Activated CD4-positive, alpha-beta T cell treated with anti-CD3 and anti-CD28 coated beads for 4 hours (primary cell): Measurements from ENCODE around the gene KYNU.
"Not testable (repeated sequence)": the region's sequence is repeated elsewhere in the genome, so short reads cannot be mapped to it uniquely, and the experiment has no call there.

Experiments used
- DNase-seq, 2 donors: peaks; one replicate each; pipeline ENCODE4 v3.0.0-alpha.2; 2020

Gene KYNU

GRCh38 chr2:142877216-142877838 is at the start of gene KYNU:
KYNU (plus strand) TSS chr2:142877664; CDS start chr2:142885368, 7,704 bp downstream.
- no peak for DNase-seq

DNA sequence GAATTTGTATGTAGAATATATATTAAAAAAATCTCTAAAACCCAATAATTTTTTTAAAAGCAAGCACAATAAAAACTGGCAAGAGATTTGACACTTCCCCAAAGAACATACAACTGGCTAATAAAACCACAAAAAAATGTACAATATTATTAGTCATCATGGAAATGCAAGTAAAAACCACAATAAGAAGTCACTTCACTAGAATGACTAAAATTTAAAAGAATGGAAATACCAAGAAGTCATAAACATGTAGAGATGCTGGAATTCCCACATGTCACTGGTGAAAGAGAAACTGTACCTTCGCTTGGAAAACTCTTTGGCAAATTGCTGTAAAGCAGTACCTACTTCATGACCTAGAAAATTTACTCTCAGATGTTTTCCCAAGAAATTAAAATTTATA is 43.4 kb upstream of the KYNU start:
- DNase-seq: no peak

DNA sequence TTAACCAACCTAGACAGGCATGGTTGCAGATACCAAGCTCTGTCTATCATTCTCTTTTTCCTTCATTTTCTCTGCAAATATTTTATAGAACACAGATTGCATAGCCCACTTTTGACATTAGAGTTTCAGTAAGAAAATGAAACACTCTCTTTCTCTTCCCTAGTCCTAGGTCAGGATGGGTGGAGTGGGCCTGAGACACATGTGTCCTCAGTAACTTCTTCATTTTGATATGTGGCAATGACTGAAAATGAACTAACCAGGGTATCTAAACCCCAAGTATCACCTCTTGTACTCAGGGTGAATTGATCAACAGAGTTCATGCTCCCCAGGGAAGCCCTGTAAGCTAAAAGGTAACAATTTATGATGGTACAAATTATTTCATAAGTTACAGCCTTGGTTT is 37.0 kb upstream of the KYNU start:
- no peak for DNase-seq

- no peak for DNase-seq
Observed at GRCh38 chr2:142841788-142842187, 35.7 kb upstream of the KYNU start.

- DNase-seq: no peak
Observed at GRCh38 chr2:142842369-142842768, 35.1 kb upstream of the KYNU start.

- DNase-seq: no peak
Observed at GRCh38 chr2:142843731-142844130, 33.7 kb upstream of the KYNU start.

- DNase-seq: no peak
Observed at GRCh38 chr2:142848023-142848606, 29.3 kb upstream of the KYNU start.

- DNase-seq: no peak
Observed at GRCh38 chr2:142849820-142850219, 27.6 kb upstream of the KYNU start.

DNA sequence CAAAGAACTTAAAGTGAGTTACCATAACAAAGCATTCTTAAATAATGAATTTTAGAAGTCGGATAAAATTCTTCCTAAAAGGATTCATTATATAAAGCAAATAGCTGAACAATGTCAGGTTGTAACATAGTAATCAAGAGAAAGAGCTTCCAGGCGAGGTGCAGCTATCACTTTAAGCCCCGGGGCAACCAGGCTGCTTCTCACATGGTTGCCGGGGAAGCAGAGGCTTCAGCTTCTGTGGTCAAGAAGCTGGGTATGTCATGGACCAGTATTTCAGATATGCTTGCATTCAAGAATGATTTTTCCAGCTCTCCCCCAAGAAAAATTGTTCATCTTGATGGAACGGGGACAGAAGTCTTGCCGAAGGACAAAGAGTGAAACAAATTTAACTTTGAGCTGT is 23.6 kb upstream of the KYNU start:
- no peak for DNase-seq

DNA sequence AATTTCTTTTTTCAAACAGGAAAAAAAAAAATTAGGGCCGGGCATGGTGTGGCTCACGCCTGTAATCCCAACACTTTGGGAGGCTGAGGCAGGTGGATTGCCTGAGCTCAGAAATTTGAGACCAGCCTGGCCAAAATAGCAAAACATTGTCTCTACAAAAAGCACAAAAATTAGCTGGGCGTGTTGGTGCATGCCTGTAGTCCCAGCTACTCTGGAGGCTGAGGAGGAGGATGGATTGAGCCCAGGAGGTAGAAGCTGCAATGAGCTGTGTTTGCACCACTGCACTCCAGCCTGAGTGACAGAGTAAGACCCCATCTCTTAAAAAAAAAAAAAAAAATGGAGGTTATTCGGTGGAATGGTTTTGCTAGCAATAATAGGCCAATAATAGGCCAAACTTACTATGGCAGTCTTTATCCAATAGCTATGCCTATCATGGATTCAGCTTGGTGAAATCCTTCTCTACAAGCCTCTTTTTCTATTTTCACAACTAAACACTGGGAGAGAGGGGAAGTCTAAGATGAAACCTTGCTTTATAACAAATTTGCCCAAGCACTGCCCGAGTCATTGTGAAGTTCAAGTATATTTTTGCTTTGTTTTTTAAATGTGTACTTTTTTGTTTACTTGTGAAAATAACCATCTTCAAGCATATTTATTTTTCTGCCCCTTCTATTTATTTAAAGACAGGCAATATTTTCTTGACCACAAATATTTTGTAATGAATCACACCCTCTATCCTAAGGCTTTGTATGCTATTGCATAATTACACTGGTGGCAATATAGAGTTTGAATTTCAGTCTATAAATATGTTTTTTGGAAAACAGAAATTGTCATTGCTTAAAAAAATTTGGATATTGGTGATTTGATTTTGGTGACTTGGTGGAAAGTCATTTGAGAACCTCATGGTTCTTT is 20.0 kb upstream of the KYNU start:
- no peak for DNase-seq

DNA sequence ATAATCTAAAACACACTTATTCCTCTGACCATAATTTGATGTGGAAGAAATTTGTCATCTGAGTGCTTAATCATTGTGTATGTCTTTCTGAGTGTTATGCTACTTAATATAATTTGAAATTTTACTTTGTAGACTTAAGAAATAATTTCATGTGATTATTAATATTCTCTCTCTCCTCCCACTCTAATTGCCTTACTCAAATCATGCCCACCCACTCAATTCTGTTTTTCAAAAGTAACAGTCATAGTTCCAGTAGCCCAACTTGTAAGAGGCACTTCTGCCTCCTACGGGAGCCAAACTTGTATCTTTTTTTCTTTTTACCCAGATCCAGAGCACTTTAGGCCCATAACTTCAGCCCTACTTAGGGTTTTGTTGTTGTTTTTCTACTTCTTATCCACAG is 18.5 kb upstream of the KYNU start:
- DNase-seq: no peak

- DNase-seq: no peak
Observed at GRCh38 chr2:142862299-142862698, 15.2 kb upstream of the KYNU start.

DNA sequence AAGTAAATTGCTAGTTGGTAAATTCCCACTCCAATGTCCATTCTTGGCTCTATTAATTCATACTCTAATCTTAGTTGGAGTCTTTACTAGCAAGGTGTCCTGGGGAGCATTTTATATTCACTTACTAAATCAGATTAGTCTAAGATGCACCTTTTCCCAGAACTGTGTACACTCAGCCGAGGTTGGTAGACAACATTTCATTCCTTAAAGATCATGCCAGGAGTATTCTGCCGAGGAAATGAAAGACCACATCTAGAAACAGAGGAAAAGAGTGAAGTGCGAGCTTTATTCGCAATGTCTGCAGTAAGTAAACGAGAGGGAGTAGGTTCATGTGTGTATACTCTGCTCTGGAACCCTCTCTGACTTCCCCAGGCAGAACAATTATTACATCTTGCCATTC is 14.6 kb upstream of the KYNU start:
- DNase-seq: no peak

- DNase-seq: no peak
Observed at GRCh38 chr2:142863485-142863961, 13.9 kb upstream of the KYNU start.

DNA sequence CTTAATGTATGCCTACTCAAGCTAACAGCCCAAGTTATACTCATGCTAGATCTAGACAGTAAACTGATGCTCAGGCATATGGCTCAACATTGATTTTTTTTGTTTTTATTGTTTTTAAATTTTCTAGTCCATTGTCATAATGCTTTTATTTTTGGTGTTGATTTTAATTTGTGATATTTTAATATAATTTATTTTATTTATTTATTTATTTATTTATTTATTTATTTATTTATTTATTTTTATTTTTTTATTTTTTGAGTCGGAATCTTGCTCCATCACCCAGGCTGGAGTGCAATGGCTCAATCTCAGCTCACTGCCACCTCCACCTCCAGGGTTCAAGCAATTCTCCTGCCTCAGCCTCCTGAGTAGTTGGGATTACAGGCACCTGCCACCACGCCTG is 12.9 kb upstream of the KYNU start:
- not testable (repeated sequence) for DNase-seq

GRCh38 chr2:142865924-142866323 is 11.5 kb upstream of the KYNU start:
- DNase-seq: no peak

GRCh38 chr2:142866426-142866825 is 11.0 kb upstream of the KYNU start:
- no peak for DNase-seq

DNA sequence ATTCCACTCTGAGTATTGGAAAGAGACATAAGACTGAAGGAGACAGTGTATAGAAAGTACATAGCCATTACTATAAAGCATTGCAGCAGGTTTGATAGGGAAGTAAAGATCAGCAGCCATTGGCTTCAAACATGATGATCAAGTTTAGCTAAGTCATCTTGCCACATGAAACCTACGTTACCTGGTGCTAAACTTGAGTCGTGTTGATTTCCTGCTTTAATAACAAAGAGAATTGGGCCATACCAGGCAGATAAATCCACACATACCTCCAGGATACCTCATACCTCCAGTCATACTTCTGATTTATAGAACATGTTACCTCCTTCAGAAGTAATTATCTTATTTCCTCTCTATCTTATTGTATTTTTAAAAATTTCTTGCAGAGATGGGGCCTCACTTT is 10.3 kb upstream of the KYNU start:
- no peak for DNase-seq

- no peak for DNase-seq
Observed at GRCh38 chr2:142868229-142868762, 9.2 kb upstream of the KYNU start.

DNA sequence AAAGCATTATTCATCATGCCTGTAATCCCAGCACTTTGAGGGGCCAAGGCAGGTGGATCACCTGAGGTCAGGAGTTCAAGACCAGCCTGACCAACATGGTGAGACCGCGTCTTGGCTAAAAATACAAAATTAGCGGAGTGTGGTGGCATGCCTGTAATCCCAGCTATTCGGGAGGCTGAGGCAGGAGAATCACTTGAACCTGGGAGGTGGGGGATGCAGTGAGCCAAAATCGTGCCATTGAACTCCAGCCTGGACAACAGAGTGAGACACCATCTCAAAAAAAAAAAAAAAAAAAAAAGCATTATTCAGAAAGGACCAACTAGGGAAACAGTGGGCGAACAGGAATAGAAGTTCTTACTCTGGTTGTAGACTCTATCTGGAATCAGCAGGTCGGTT is 8.4 kb upstream of the KYNU start:
- not testable (repeated sequence) for DNase-seq

GRCh38 chr2:142869461-142870106 is 7.9 kb upstream of the KYNU start:
- DNase-seq: no peak

DNA sequence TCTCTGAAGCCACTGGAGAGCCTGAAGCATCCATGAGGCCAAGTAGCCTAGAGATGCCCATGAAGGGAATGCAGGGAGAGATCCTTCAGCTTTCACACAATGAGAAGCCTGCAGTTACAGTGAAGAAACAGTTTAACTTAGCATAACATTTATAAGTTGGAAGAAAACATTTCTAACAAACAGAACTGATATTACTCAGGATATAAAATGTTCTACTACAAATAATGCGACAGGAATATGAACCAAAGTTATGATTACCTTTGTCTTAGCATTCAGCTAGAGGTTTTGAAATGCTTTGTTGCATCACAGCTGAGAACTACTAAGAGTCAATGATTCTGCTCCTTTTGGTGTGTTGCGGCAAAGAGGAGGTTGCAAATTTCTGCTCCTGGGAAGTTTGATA is 6.9 kb upstream of the KYNU start:
- no peak for DNase-seq

DNA sequence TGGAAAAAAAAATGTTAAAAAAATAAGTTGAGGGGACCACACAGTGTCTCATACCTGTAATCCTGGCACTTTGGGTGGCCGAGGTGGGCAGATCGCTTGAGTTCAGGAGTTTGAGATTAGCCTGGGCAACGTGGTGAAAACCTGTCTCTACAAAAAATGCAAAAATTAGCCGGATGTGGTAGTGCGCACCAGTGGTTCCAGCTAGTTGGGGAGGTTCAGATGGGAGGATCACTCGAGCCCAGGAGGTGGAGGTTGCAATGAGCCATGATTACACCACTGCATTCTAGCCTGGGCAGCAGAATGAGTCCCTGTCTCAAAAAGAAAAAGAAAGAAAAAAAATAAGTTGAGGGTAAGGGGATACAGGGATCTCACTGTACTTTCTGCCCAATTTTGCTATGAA is 6.1 kb upstream of the KYNU start:
- DNase-seq: no peak
